ENCODE data around the gene CCN5.

The CCN5 gene

GRCh38 chr20:44730441-44730840, 15.3 kb downstream of the CCN5 start:
- Histone ChIP-seq H3K9me3 (ENCODE audit: control insufficient read depth, low read length) (no peaks in the 10 kb centered on the region), H3K4me1 (ENCODE audit: control insufficient read depth, insufficient read depth, low read depth, low read length) (peaks cover 20% of the 10 kb centered on the region), H3K4me2 (ENCODE audit: low read length, poor library complexity, severe bottlenecking) (no peak overlapping the region), H2BK120ac (ENCODE audit: low read depth, low read length) (no peak overlapping the region), H2AK5ac (ENCODE audit: low read length, severe bottlenecking) (no peak overlapping the region), H3K14ac (ENCODE audit: low read length in 2 of 2) (no peak overlapping the region), H3K27ac (ENCODE audit: low read length, poor library complexity, severe bottlenecking) (peak overlapping the region; percentile 74), H3K4me3 (ENCODE audit: insufficient read depth in 1 of 2, low read depth in 1 of 2, low read length in 2 of 2) (no peak overlapping the region), H3K4ac (ENCODE audit: low read depth in 1 of 2, low read length in 2 of 2) (no peak overlapping the region), H2AFZ (ENCODE audit: low read depth, low read length) (no peak overlapping the region), H4K8ac (ENCODE audit: low read length) (no peak overlapping the region), H3K36me3 (ENCODE audit: control insufficient read depth in 1 of 2, insufficient read depth in 2 of 2, low read depth in 1 of 2, low read length in 2 of 2) (peaks cover 3 to 22% of the 10 kb centered on the region in 2 experiments), H3K27me3 (ENCODE audit: control insufficient read depth in 1 of 2, insufficient read depth in 1 of 2, low read length in 2 of 2) (no peaks in the 10 kb centered on the region), H2BK12ac (ENCODE audit: low read length in 2 of 2) (no peak overlapping the region), H2BK15ac (ENCODE audit: low read depth, poor library complexity, severe bottlenecking) (no peak overlapping the region), H3K79me1 (replicated peaks; ENCODE audit: low read length, poor library complexity, severe bottlenecking) (no peaks in the 10 kb centered on the region), H2BK5ac (ENCODE audit: low read depth, low read length, poor library complexity, severe bottlenecking) (no peak overlapping the region), H3K23ac (ENCODE audit: low read length in 2 of 2) (no peak overlapping the region), H3K9ac (ENCODE audit: low read length) (peak overlapping the region; percentile 4), H4K91ac (ENCODE audit: low read length) (no peak overlapping the region), H3K18ac (ENCODE audit: low read depth in 1 of 2, low read length in 2 of 2) (no peak overlapping the region)
- WGBS, result 26% methylated on average over 2 of the region's 2 CpGs
- peak; percentile 67 for DNase-seq

GRCh38 chr20:44731657-44732056, 16.5 kb downstream of the CCN5 start:
- H2BK12ac ChIP-seq (ENCODE audit: low read length in 2 of 2), result no peak overlapping the region
- no peak overlapping the region for H3K4ac ChIP-seq (ENCODE audit: low read depth in 1 of 2, low read length in 2 of 2)
- no peak overlapping the region for H3K14ac ChIP-seq (ENCODE audit: low read length in 2 of 2)
- H3K4me3 ChIP-seq (ENCODE audit: insufficient read depth in 1 of 2, low read depth in 1 of 2, low read length in 2 of 2), result no peak overlapping the region
- H2BK120ac ChIP-seq (ENCODE audit: low read depth, low read length), result no peak overlapping the region
- H2AK5ac ChIP-seq (ENCODE audit: low read length, severe bottlenecking), result peak overlapping the region; percentile 95
- no peak overlapping the region for H3K4me2 ChIP-seq (ENCODE audit: low read length, poor library complexity, severe bottlenecking)
- no peak overlapping the region for H3K27ac ChIP-seq (ENCODE audit: low read length, poor library complexity, severe bottlenecking)
- no peak overlapping the region for H3K23ac ChIP-seq (ENCODE audit: low read length in 2 of 2)
- H3K9ac ChIP-seq (ENCODE audit: low read length), result peak overlapping the region; percentile 66
- 79% methylated on average over 8 of the region's 8 CpGs for WGBS
- H3K4me1 ChIP-seq (ENCODE audit: control insufficient read depth, insufficient read depth, low read depth, low read length), result peaks cover 20% of the 10 kb centered on the region
- H3K9me3 ChIP-seq (ENCODE audit: control insufficient read depth, low read length), result no peaks in the 10 kb centered on the region
- peak overlapping the region; percentile 11 for H2BK5ac ChIP-seq (ENCODE audit: low read depth, low read length, poor library complexity, severe bottlenecking)
- H3K27me3 ChIP-seq (ENCODE audit: control insufficient read depth in 1 of 2, insufficient read depth in 1 of 2, low read length in 2 of 2), result no peaks in the 10 kb centered on the region
- DNase-seq, result no peak
- no peak overlapping the region for H4K91ac ChIP-seq (ENCODE audit: low read length)
- no peaks in the 10 kb centered on the region for H3K79me1 ChIP-seq (replicated peaks; ENCODE audit: low read length, poor library complexity, severe bottlenecking)
- peaks cover 3 to 11% of the 10 kb centered on the region in 2 experiments for H3K36me3 ChIP-seq (ENCODE audit: control insufficient read depth in 1 of 2, insufficient read depth in 2 of 2, low read depth in 1 of 2, low read length in 2 of 2)
- H2BK15ac ChIP-seq (ENCODE audit: low read depth, poor library complexity, severe bottlenecking), result no peak overlapping the region
- no peak overlapping the region for H2AFZ ChIP-seq (ENCODE audit: low read depth, low read length)
- no peak overlapping the region for H4K8ac ChIP-seq (ENCODE audit: low read length)
- H3K18ac ChIP-seq (ENCODE audit: low read depth in 1 of 2, low read length in 2 of 2), result no peak overlapping the region

- H2BK15ac ChIP-seq (ENCODE audit: low read depth, poor library complexity, severe bottlenecking), result no peak overlapping the region
- no peak overlapping the region for H3K4me2 ChIP-seq (ENCODE audit: low read length, poor library complexity, severe bottlenecking)
- no peak overlapping the region for H3K14ac ChIP-seq (ENCODE audit: low read length in 2 of 2)
- H3K9me3 ChIP-seq (ENCODE audit: control insufficient read depth, low read length), result no peaks in the 10 kb centered on the region
- no peak overlapping the region for H4K91ac ChIP-seq (ENCODE audit: low read length)
- no peak for DNase-seq
- H3K4me1 ChIP-seq (ENCODE audit: control insufficient read depth, insufficient read depth, low read depth, low read length), result peaks cover 20% of the 10 kb centered on the region
- peaks cover 3 to 4% of the 10 kb centered on the region in 2 experiments for H3K36me3 ChIP-seq (ENCODE audit: control insufficient read depth in 1 of 2, insufficient read depth in 2 of 2, low read depth in 1 of 2, low read length in 2 of 2)
- no peak overlapping the region for H3K4me3 ChIP-seq (ENCODE audit: insufficient read depth in 1 of 2, low read depth in 1 of 2, low read length in 2 of 2)
- H3K27ac ChIP-seq (ENCODE audit: low read length, poor library complexity, severe bottlenecking), result no peak overlapping the region
- no peak overlapping the region for H2BK12ac ChIP-seq (ENCODE audit: low read length in 2 of 2)
- no peak overlapping the region for H2BK5ac ChIP-seq (ENCODE audit: low read depth, low read length, poor library complexity, severe bottlenecking)
- WGBS, result 69% methylated on average over 5 of the region's 6 CpGs
- H3K9ac ChIP-seq (ENCODE audit: low read length), result peak overlapping the region; percentile 66
- no peak overlapping the region for H3K23ac ChIP-seq (ENCODE audit: low read length in 2 of 2)
- no peak overlapping the region for H4K8ac ChIP-seq (ENCODE audit: low read length)
- no peak overlapping the region for H2BK120ac ChIP-seq (ENCODE audit: low read depth, low read length)
- no peak overlapping the region for H2AFZ ChIP-seq (ENCODE audit: low read depth, low read length)
- H3K79me1 ChIP-seq (replicated peaks; ENCODE audit: low read length, poor library complexity, severe bottlenecking), result no peaks in the 10 kb centered on the region
- no peaks in the 10 kb centered on the region for H3K27me3 ChIP-seq (ENCODE audit: control insufficient read depth in 1 of 2, insufficient read depth in 1 of 2, low read length in 2 of 2)
- H2AK5ac ChIP-seq (ENCODE audit: low read length, severe bottlenecking), result no peak overlapping the region
- no peak overlapping the region for H3K18ac ChIP-seq (ENCODE audit: low read depth in 1 of 2, low read length in 2 of 2)
- no peak overlapping the region for H3K4ac ChIP-seq (ENCODE audit: low read depth in 1 of 2, low read length in 2 of 2)
Measured at GRCh38 chr20:44732327-44732726, 17.2 kb downstream of the CCN5 start.

GRCh38 chr20:44733341-44734069, 18.3 kb downstream of the CCN5 start:
- Histone ChIP-seq H3K4me2 (ENCODE audit: low read length, poor library complexity, severe bottlenecking) (no peak overlapping the region), H4K91ac (ENCODE audit: low read length) (no peak overlapping the region), H3K27me3 (ENCODE audit: control insufficient read depth in 1 of 2, insufficient read depth in 1 of 2, low read length in 2 of 2) (no peaks in the 10 kb centered on the region), H3K9ac (ENCODE audit: low read length) (peak overlapping the region; percentile 66), H3K14ac (ENCODE audit: low read length in 2 of 2) (no peak overlapping the region), H4K8ac (ENCODE audit: low read length) (no peak overlapping the region), H3K36me3 (ENCODE audit: control insufficient read depth in 1 of 2, insufficient read depth in 2 of 2, low read depth in 1 of 2, low read length in 2 of 2) (peaks cover 0 to 3% of the 10 kb centered on the region in 2 experiments), H3K23ac (ENCODE audit: low read length in 2 of 2) (no peak overlapping the region), H2AK5ac (ENCODE audit: low read length, severe bottlenecking) (peak overlapping the region; percentile 81), H3K4ac (ENCODE audit: low read depth in 1 of 2, low read length in 2 of 2) (no peak overlapping the region), H3K79me1 (replicated peaks; ENCODE audit: low read length, poor library complexity, severe bottlenecking) (no peaks in the 10 kb centered on the region), H2BK15ac (ENCODE audit: low read depth, poor library complexity, severe bottlenecking) (no peak overlapping the region), H3K9me3 (ENCODE audit: control insufficient read depth, low read length) (no peaks in the 10 kb centered on the region), H3K4me1 (ENCODE audit: control insufficient read depth, insufficient read depth, low read depth, low read length) (peaks cover 17% of the 10 kb centered on the region), H3K18ac (ENCODE audit: low read depth in 1 of 2, low read length in 2 of 2) (no peak overlapping the region), H2BK12ac (ENCODE audit: low read length in 2 of 2) (peak overlapping the region in 1 of 2 experiments; percentile 28), H2BK120ac (ENCODE audit: low read depth, low read length) (no peak overlapping the region), H3K27ac (ENCODE audit: low read length, poor library complexity, severe bottlenecking) (no peak overlapping the region), H2BK5ac (ENCODE audit: low read depth, low read length, poor library complexity, severe bottlenecking) (no peak overlapping the region), H3K4me3 (ENCODE audit: insufficient read depth in 1 of 2, low read depth in 1 of 2, low read length in 2 of 2) (no peak overlapping the region), H2AFZ (ENCODE audit: low read depth, low read length) (no peak overlapping the region)
- 30% methylated on average over 7 of the region's 7 CpGs for WGBS
- DNase-seq, result peak; percentile 70

Measured in mesenchymal stem cell (in vitro differentiated cells and primary cell).